K562 (cell line): Measurements from ENCODE around the gene XPR1. TPM values are rescaled to one million over a fixed set of nuclear protein-coding genes. Genes with fewer than 3 reads are reported as not detected.

Experiments used
- ATAC-seq: fragments of 200-7000 bp; cut with Tn5 transposase; 3 replicates; pipeline ENCODE4 v1.9.1; 2020; ENCODE audit warnings: moderate library complexity
- BruUV-seq: library from RNA; stranded (reverse); fragments of 400-500 nt; replicated peaks from 2 replicates; lab custom pipeline; 2021; lab: Mats Ljungman, UMichigan
- CTCF ChIA-PET: fragments of 300-600 bp; formaldehyde crosslinking; extraction: SDS; loops from one replicate; lab custom pipeline; 2021; ENCODE audit warnings: low intra/inter-chr PET ratio; lab: Yijun Ruan, JAX
- POLR2A ChIA-PET: fragments of 300-600, 350-650 bp; sonication (Branson Sonifier 250); formaldehyde crosslinking; extraction: SDS; loops from one replicate; lab custom pipeline; 2021; ENCODE audit warnings: antibody characterized with exemption, inconsistent platforms; lab: Yijun Ruan, JAX
- DNase-seq, 4 experiments: peaks; one replicate each; pipeline versions ENCODE4 v3.0.0 to v3.0.0-alpha.2; 2011 to 2018; ENCODE audit warnings: low spot score in 3 of 4, mixed read lengths in 3 of 4; ENCODE audit errors: extremely low read depth in 1 of 4
- FAIRE-seq: peaks from 2 replicates; lab custom pipeline; 2011; peaks lifted over from hg19 to GRCh38; lab: Jason Lieb, UNC
- H2AFZ ChIP-seq: 2 replicates; pipeline ENCODE4 v1.6.0; 2011; ENCODE audit warnings: low read depth, low read length, control low read depth, inconsistent platforms
- H3K27ac ChIP-seq: fragments of 200-600 bp; 3 replicates; pipeline ENCODE4 v1.8.0; 2011; ENCODE audit warnings: low read depth, mild to moderate bottlenecking, control low read depth, inconsistent platforms, low read length, moderate library complexity, mixed read lengths; ENCODE audit errors: extremely low read depth
- H3K27me3 ChIP-seq, 2 experiments: fragments of 300-600 bp in 1 of 2; 2 replicates in 1 of 2; 3 replicates in 1 of 2; pipeline versions ENCODE4 v1.6.0 to v1.8.0; 2011; ENCODE audit warnings: inconsistent platforms in 2 of 2, low read length in 2 of 2, mild to moderate bottlenecking in 1 of 2, mixed read lengths in 1 of 2, moderate library complexity in 1 of 2; ENCODE audit not compliant: control insufficient read depth in 2 of 2, insufficient read depth in 2 of 2
- H3K36me3 ChIP-seq: fragments of 300-600 bp; 3 replicates; pipeline ENCODE4 v1.8.0; 2011; ENCODE audit warnings: mild to moderate bottlenecking, low read length, inconsistent platforms; ENCODE audit not compliant: control insufficient read depth, insufficient read depth
- H3K4me1 ChIP-seq, 2 experiments: fragments of 200-600 bp in 1 of 2; replicated peaks in 1 of 2; 2 replicates in 1 of 2; 3 replicates in 1 of 2; pipeline versions ENCODE4 v1.5.1 to v1.8.0; 2011; ENCODE audit warnings: inconsistent platforms in 2 of 2, low read length in 2 of 2, mild to moderate bottlenecking in 1 of 2, mixed read lengths in 1 of 2, moderate library complexity in 1 of 2; ENCODE audit not compliant: control insufficient read depth in 2 of 2, insufficient read depth in 2 of 2
- H3K4me2 ChIP-seq: 2 replicates; pipeline ENCODE4 v1.6.1; 2011; ENCODE audit warnings: low read length, control low read depth, inconsistent platforms, mixed read lengths; ENCODE audit not compliant: insufficient read depth
- H3K4me3 ChIP-seq: fragments of 200-600 bp; sonication (generic), shearing (Covaris generic); 2 replicates; pipeline ENCODE4 v1.5.1; 2016; ENCODE audit warnings: control low read depth, inconsistent platforms
- H3K79me2 ChIP-seq: fragments of 200-600 bp; 3 replicates; pipeline ENCODE4 v1.8.0; 2011; ENCODE audit warnings: low read length, inconsistent platforms; ENCODE audit not compliant: control insufficient read depth, insufficient read depth
- H3K9ac ChIP-seq, 2 experiments: 2 replicates each; pipeline versions ENCODE4 v1.6.0 to v1.6.1; 2011; ENCODE audit warnings: low read depth in 2 of 2, low read length in 2 of 2, control low read depth in 1 of 2, inconsistent platforms in 1 of 2, mild to moderate bottlenecking in 1 of 2, mixed read lengths in 1 of 2; ENCODE audit not compliant: insufficient read depth in 1 of 2
- H3K9me1 ChIP-seq: one replicate; pipeline ENCODE4 v1.6.0; 2011; ENCODE audit warnings: inconsistent platforms, mild to moderate bottlenecking, low read length, moderate library complexity; ENCODE audit not compliant: control insufficient read depth, insufficient read depth
- H3K9me3 ChIP-seq: replicated peaks from 2 replicates; pipeline ENCODE4 v1.5.1; 2011; ENCODE audit warnings: low read depth, low read length, inconsistent platforms; ENCODE audit not compliant: control insufficient read depth, insufficient read depth
- H4K20me1 ChIP-seq: replicated peaks from 2 replicates; pipeline ENCODE4 v1.6.1; 2011; ENCODE audit warnings: low read length, inconsistent platforms, mixed read lengths; ENCODE audit not compliant: control insufficient read depth, insufficient read depth
- BRD9 ChIP-seq: fragments of 450-650 bp; IDR thresholded peaks from 2 replicates; pipeline ENCODE4 v1.6.1; 2018; ENCODE audit warnings: low read depth; ENCODE audit not compliant: partially characterized antibody
- ELF1 ChIP-seq: fragments of 200-800 bp; sonication (Bioruptor generic); IDR thresholded peaks from 2 replicates; pipeline ENCODE4 v1.6.1; 2016; ENCODE audit warnings: missing genetic modification characterization, missing compliant biosample characterization
- FOSL1 ChIP-seq: fragments of 200-800 bp; sonication (Bioruptor generic); conservative IDR thresholded peaks from 2 replicates; pipeline ENCODE4 v1.6.1; 2016; ENCODE audit warnings: missing genetic modification characterization, missing compliant biosample characterization
- IRF2 ChIP-seq: sonication (generic); formaldehyde crosslinking; IDR thresholded peaks from 2 replicates; pipeline ENCODE4 v1.8.1; 2022; ENCODE audit warnings: mild to moderate bottlenecking, missing genetic modification reagents
- KAT2B ChIP-seq: IDR thresholded peaks from one replicate; pipeline ENCODE4 v1.6.1; 2012; ENCODE audit warnings: low read depth, mild to moderate bottlenecking, control low read depth, inconsistent platforms, low read length, moderate library complexity
- RBM14 ChIP-seq: fragments of 200-400 bp; formaldehyde crosslinking; IDR thresholded peaks from 2 replicates; pipeline ENCODE4 v1.6.1; 2018; ENCODE audit warnings: low read depth, mild to moderate bottlenecking, low read length, moderate library complexity, borderline replicate concordance; ENCODE audit not compliant: insufficient read depth
- ZNF699 ChIP-seq: fragments of 250-450 bp; sonication (Bioruptor Pico); IDR thresholded peaks from 2 replicates; pipeline ENCODE4 v1.8.0; 2021; ENCODE audit warnings: mild to moderate bottlenecking, moderate library complexity; ENCODE audit not compliant: insufficient replicate concordance
- WGBS: fragments of 100-300 bp; shearing (Covaris generic); methylation state at CpG from one replicate; pipeline ENCODE4 v1.1.6; 2016; ENCODE audit warnings: low coverage, mixed read lengths; ENCODE audit not compliant: insufficient coverage; ENCODE audit errors: missing lambda C conversion rate; 5-methylcytosine and 5-hydroxymethylcytosine counted together
- in situ Hi-C: fragments of 300-500 bp; cut with MboI; formaldehyde crosslinking; loops from 4 replicates; pipeline ENCODE4 v1.15.0; 2018; ENCODE audit warnings: inconsistent platforms, mixed read lengths
- intact Hi-C: fragments of 100-400 bp; cut with micrococcal nuclease; formaldehyde crosslinking; loops from 2 replicates; pipeline ENCODE4 v1.14.2; 2022
- polyA plus RNA-seq, 8 experiments: library from polyadenylated mRNA; depleted of rRNA in 4 of 8; stranded (reverse) in 5 of 8; unstranded in 3 of 8; fragments of >200 nt; fragmentation: Nextera tagmentation in 2 of 8; fragmentation: Illumina TruSeq in 1 of 8; extraction: Ambion mirVana in 2 of 8; extraction: Trizol in 1 of 8; gene quantifications; 2 replicates each; pipeline versions ENCODE4 v1.2.1 to v1.2.3, GENCODE V29; 2011 to 2014; ENCODE audit warnings: inconsistent platforms in 1 of 8, missing spikeins in 1 of 8
- total RNA-seq, 7 experiments: library from RNA; depleted of rRNA in 6 of 7; stranded (reverse); fragments of >200 nt in 6 of 7; fragmentation: Illumina TruSeq in 2 of 7; extraction: Trizol in 2 of 7; gene quantifications; 2 replicates each; pipeline versions ENCODE4 v1.2.1 to v1.2.3, GENCODE V29; 2011 to 2021; ENCODE audit warnings: low replicate concordance in 1 of 7

XPR1 gene
- total and polyA plus RNA-seq, 9 of the 15 experiments (the other 6 are each of a cell fraction or from before 2014, with no cell fraction given): 3.0 to 66.2 (median 38.6) TPM

DNA sequence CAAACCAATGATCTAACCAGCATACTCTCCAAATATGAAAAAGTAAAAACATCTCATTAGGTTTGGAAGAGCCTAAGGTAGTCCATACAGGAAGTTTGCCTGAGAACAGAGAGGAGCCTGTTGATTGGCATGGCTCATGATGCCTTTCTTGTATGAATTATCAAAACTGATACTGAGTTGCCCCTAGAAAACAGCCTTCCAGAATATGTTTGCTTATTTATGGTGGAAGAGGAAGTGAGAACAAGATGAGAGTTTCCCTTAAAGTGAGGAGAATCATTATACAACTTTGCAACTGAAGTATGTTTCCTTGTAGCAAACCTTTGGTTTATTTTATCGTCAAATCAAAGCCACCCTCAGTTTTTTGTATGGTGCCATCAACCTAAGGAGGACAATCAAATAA is 257.0 kb downstream of the XPR1 start:
- Histone ChIP-seq H3K79me2 (no peaks in the 10 kb centered on the region), H3K9ac (no peak overlapping the region), H3K27ac (no peak overlapping the region), H4K20me1 (no peaks in the 10 kb centered on the region), H3K4me2 (no peak overlapping the region), H3K9me3 (no peaks in the 10 kb centered on the region), H3K4me1 (no peaks in the 10 kb centered on the region), H3K36me3 (peaks cover 17% of the 10 kb centered on the region), H2AFZ (no peak overlapping the region), H3K4me3 (no peak overlapping the region), H3K27me3 (no peaks in the 10 kb centered on the region), H3K9me1 (no peaks in the 10 kb centered on the region)
- BruUV-seq: no TSS peak
- CTCF ChIA-PET: interaction anchor here (0.6 to 1.1 kb wide), 2 partner anchors 17 to 406 kb away, joined by 3 read pairs; no protein-coding TSS in a partner anchor
- intact Hi-C loops: no loop called here
- WGBS: 100% methylated on average over 1 of the region's 1 CpG
- DNase-seq (no peak), FAIRE-seq (no peak), ATAC-seq (no peak)
- POLR2A ChIA-PET: no interaction called here
- no peak for TF ChIP-seq KAT2B
- TF ChIP-seq ELF1 (tag): no peak
- no peak for TF ChIP-seq IRF2 (CRISPR knock-in tag)
- TF ChIP-seq FOSL1 (tag): no peak
- TF ChIP-seq ZNF699 (CRISPR knock-in tag): no peak
- TF ChIP-seq BRD9: no peak
- TF ChIP-seq RBM14: no peak
- in situ Hi-C loops: no loop called here
